HFFc6 (cell line): ENCODE results near the gene MKI67. TPM values are rescaled to one million over a fixed set of nuclear protein-coding genes. Genes with fewer than 3 reads are reported as not detected.

Experiments
- DNase-seq: peaks from one replicate; pipeline ENCODE4 v3.0.0-alpha.2; 2018
- H3K27ac Mint-ChIP-seq: 2 replicates; pipeline ENCODE4 v1.8.0; 2020; ENCODE audit warnings: mild to moderate bottlenecking, mixed read lengths
- H3K27me3 Mint-ChIP-seq: 2 replicates; pipeline ENCODE4 v1.8.0; 2021; ENCODE audit warnings: mild to moderate bottlenecking, moderate library complexity, mixed read lengths; ENCODE audit not compliant: insufficient read depth
- H3K36me3 Mint-ChIP-seq: 2 replicates; pipeline ENCODE4 v1.8.0; 2021; ENCODE audit warnings: low read depth, mixed read lengths
- H3K4me1 Mint-ChIP-seq: 2 replicates; pipeline ENCODE4 v1.8.0; 2020; ENCODE audit warnings: low read depth, mixed read lengths
- H3K4me3 Mint-ChIP-seq: 2 replicates; pipeline ENCODE4 v1.8.0; 2020; ENCODE audit warnings: mild to moderate bottlenecking, moderate library complexity, mixed read lengths
- H3K9me3 Mint-ChIP-seq: 2 replicates; pipeline ENCODE4 v1.8.0; 2020; ENCODE audit warnings: mild to moderate bottlenecking, mixed read lengths
- CTCF ChIP-seq: fragments of 200-600 bp; sonication (generic); IDR thresholded peaks from 2 replicates; pipeline ENCODE4 v1.5.0; 2021; ENCODE audit warnings: antibody characterized with exemption, mild to moderate bottlenecking
- total RNA-seq, 6 experiments: library from RNA; stranded (reverse); fragmentation: NEBNext Ultra II Directional; extraction: Animal tissue kit (Norgen Biotek cat#: 25700); gene quantifications; 2 replicates in 1 of 6; 3 replicates in 5 of 6; pipeline ENCODE4 v1.2.3, GENCODE V29; 2021

MKI67 gene
- total RNA-seq, 6 experiments from 2014 or later, result 38.2 to 77.0 (median 70.0) TPM

GRCh38 chr10:128150561-128150960 lies 24.3 kb upstream of the MKI67 start:
- no peaks in the 10 kb centered on the region for H3K9me3 Mint-ChIP-seq
- H3K27ac Mint-ChIP-seq, result no peak overlapping the region
- no peak for DNase-seq
- H3K4me3 Mint-ChIP-seq, result no peak overlapping the region
- no peak for TF ChIP-seq CTCF
- peaks cover 11% of the 10 kb centered on the region for H3K27me3 Mint-ChIP-seq
- H3K4me1 Mint-ChIP-seq, result peaks cover 10% of the 10 kb centered on the region
- no peaks in the 10 kb centered on the region for H3K36me3 Mint-ChIP-seq

GRCh38 chr10:128150045-128150493 lies 23.8 kb upstream of the MKI67 start:
- H3K27me3 Mint-ChIP-seq, result peaks cover 12% of the 10 kb centered on the region
- no peak overlapping the region for H3K4me3 Mint-ChIP-seq

GRCh38 chr10:128149267-128150014 lies 23.2 kb upstream of the MKI67 start:
- Mint-ChIP-seq H3K36me3 (no peaks in the 10 kb centered on the region), H3K27ac (no peak overlapping the region)
- TF ChIP-seq CTCF, result no peak

More at GRCh38 chr10:128150045-128150493, 23.8 kb upstream of the MKI67 start:
- no peaks in the 10 kb centered on the region for H3K9me3 Mint-ChIP-seq
- no peaks in the 10 kb centered on the region for H3K36me3 Mint-ChIP-seq
- H3K27ac Mint-ChIP-seq, result no peak overlapping the region
- H3K4me1 Mint-ChIP-seq, result peaks cover 10% of the 10 kb centered on the region
- TF ChIP-seq CTCF, result peak; percentile 86
- no peak for DNase-seq

GRCh38 chr10:128147669-128148068 lies 21.4 kb upstream of the MKI67 start:
- Mint-ChIP-seq H3K36me3 (no peaks in the 10 kb centered on the region), H3K27me3 (peaks cover 13% of the 10 kb centered on the region), H3K4me3 (no peak overlapping the region), H3K9me3 (no peaks in the 10 kb centered on the region), H3K4me1 (peaks cover 10% of the 10 kb centered on the region), H3K27ac (no peak overlapping the region)
- TF ChIP-seq CTCF, result no peak
- peak; percentile 59 for DNase-seq

More at GRCh38 chr10:128149267-128150014, 23.2 kb upstream of the MKI67 start:
- Mint-ChIP-seq H3K4me1 (peaks cover 10% of the 10 kb centered on the region), H3K27me3 (peaks cover 13% of the 10 kb centered on the region), H3K4me3 (no peak overlapping the region), H3K9me3 (no peaks in the 10 kb centered on the region)
- no peak for DNase-seq

- peaks cover 10% of the 10 kb centered on the region for H3K4me1 Mint-ChIP-seq
- no peak overlapping the region for H3K4me3 Mint-ChIP-seq
- peaks cover 12% of the 10 kb centered on the region for H3K27me3 Mint-ChIP-seq
- DNase-seq, result no peak
- no peaks in the 10 kb centered on the region for H3K36me3 Mint-ChIP-seq
- H3K27ac Mint-ChIP-seq, result no peak overlapping the region
- TF ChIP-seq CTCF, result no peak
- H3K9me3 Mint-ChIP-seq, result no peaks in the 10 kb centered on the region
Measured at GRCh38 chr10:128147064-128147463, 20.8 kb upstream of the MKI67 start.
